Activated CD8-positive, alpha-beta memory T cell treated with anti-CD3 and anti-CD28 coated beads for 24 hours (primary cell): ENCODE data around the gene CSNK2A1.

ENCODE experiments used
- DNase-seq: peaks from one replicate; pipeline ENCODE4 v3.0.0-alpha.2; 2020

Gene CSNK2A1

DNA sequence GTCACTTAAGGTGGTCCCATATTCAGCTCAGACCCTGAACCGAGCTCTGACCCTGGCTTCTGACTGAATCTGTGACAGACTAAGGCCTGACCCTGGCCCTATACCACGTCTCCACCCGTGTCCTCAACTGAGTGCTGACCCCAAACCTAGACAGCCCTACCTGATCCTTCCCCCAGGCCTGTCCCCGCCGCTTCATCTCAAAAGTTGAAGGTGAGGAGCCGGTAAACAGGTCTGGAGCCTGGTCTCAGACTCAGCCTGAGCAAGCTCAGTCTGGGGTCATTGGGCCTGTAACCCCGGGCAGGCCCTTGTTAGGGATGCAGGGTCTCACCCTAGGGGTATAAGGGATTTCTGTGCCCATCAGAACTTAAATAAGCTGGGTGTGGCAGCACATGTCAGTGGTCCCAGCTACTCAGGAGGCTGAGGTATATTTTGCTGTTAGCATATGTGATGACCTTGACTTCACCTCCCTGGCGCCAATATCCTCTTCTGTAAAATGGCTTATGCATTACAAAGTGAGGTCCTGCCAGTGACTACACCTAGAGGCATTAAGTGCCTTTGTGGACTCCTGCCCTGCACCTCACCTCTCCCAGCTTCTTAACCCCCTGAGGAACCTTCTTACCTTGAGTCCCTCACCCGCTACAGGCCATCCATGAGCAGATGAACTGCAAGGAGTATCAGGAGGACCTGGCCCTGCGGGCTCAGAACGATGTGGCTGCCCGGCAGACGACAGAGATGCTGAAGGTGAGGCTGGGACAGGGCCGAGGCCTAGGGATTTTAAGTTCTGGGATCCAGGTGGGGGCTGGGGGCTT is 115.5 kb downstream of the CSNK2A1 start:
- no peak for DNase-seq

DNA sequence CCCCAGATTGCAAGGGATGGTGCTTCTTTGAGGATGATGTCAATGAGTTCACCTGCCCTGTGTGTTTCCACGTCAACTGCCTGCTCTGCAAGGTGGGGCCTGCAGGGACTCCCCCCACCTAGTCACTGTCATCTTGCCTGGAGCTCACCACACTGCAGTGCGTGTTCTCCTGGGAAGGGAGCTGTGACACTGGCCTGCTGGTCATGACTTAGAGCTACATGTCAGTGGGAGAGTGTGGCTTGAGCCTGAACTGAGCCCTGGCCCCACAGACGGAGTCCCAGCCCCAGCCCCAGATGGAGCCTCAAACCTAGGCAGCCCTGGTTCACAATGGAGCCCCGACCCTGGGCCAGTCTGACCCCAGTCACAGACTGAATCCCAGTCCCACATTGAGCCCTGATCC is 116.2 kb downstream of the CSNK2A1 start:
- DNase-seq = no peak

DNA sequence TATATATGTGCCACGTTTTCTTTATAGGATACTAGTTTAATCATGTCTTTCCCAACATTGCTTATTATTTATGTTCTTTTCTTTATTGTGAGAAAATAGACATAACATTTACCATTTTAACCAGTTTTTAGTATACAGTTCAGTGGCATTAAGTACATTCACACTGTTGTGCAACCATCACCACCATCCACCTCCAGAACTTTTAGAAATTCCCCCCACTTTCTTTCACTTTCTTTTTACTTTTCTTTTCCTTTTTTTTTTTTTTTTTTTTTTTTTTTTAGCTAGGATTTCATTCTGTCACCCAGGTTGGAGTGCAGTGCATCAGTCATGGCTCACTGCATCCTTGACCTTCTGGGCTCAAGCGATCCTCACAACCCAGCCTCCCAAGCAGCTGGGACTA is 117.0 kb downstream of the CSNK2A1 start:
- no peak for DNase-seq
